MG63 (cell line): ENCODE results near the gene PHF2. TPM values are rescaled to one million over a fixed set of nuclear protein-coding genes. Genes with fewer than 3 reads are reported as not detected.
"Not testable (repeated sequence)": the region's sequence is repeated elsewhere in the genome, so short reads cannot be mapped to it uniquely, and the experiment has no call there.

Experiments used
- DNase-seq: peaks from one replicate; pipeline ENCODE4 v3.0.0-alpha.2; 2020
- H3K27me3 ChIP-seq: fragments of 250-450 bp; sonication (Bioruptor Pico); 2 replicates; pipeline ENCODE4 v1.5.1; 2020; ENCODE audit warnings: mild to moderate bottlenecking, moderate library complexity
- H3K36me3 ChIP-seq: fragments of 250-450 bp; sonication (Bioruptor Pico); 2 replicates; pipeline ENCODE4 v1.5.1; 2020; ENCODE audit warnings: mild to moderate bottlenecking, moderate library complexity
- H3K4me3 ChIP-seq: fragments of 250-450 bp; sonication (Bioruptor Pico); 2 replicates; pipeline ENCODE4 v1.5.1; 2020; ENCODE audit warnings: mild to moderate bottlenecking, moderate library complexity
- H3K9me3 ChIP-seq: fragments of 250-450 bp; sonication (Bioruptor Pico); 2 replicates; pipeline ENCODE4 v1.5.1; 2020; ENCODE audit warnings: mild to moderate bottlenecking, moderate library complexity
- total RNA-seq: library from RNA; depleted of rRNA; stranded (reverse); fragments of >200 nt; shearing (Covaris generic); gene quantifications from 2 replicates; pipeline ENCODE4 v1.2.3, GENCODE V29; 2014; ENCODE audit warnings: low replicate concordance

PHF2 gene
- total RNA-seq, 1 experiment from 2014 or later: 6.6 TPM

DNA sequence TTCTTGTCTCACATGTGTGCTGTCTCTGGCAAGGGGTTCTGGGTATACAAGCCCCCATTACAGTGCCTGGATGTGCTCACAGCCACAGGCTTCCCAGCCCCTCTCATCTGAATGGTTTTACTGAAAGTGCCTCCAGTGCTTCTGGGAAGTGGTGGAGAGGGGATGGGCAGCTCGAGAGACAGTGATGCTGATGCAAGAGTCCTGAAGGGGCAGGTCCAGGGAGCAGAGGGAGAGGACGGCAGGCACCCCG is 93.5 kb downstream of the PHF2 start:
- H3K36me3 ChIP-seq: no peaks in the 10 kb centered on the region
- H3K4me3 ChIP-seq: no peak overlapping the region
- H3K9me3 ChIP-seq: no peaks in the 10 kb centered on the region
- H3K27me3 ChIP-seq: no peaks in the 10 kb centered on the region
- DNase-seq: no peak

DNA sequence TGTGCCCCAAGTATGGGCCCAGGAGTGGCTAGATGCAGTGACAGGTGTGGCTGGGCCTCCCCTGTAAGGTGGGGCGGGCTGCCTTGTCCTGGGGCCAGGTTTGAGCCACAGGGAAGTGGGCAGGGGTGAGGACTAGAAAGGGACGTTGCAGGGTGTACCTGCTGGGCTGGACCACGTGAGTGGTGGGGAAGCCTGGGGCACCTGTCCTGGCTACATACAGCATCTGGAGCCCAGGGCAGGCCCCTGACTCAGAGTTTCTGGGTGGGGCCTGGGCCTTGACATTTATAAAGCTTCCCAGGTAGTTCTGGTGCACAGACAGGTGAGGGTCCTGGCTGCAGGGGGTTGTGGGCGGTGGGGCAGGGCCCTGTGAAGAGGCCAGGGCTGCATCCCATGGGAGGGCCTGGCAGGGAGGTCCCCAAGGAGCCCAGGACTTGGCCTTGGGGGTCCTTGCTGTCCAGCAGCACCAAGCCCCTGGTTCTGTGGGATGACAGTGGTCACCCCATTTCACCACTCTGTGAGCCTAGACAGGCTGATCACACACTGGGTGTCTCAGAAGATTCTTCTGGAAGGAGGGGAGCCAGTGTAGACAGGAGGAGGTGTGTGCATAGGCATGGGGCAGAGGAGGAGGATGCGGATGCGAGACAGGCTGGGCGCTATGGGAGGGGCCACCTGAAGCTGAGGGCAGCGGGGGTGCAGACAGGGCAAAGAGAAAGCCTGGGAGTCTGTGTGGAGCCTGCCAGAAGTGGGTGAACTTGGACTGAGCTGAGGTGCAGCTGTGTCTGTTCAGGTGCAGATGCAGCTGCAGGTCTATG is 94.0 kb downstream of the PHF2 start:
- Histone ChIP-seq H3K4me3 (no peak overlapping the region), H3K9me3 (no peaks in the 10 kb centered on the region), H3K27me3 (no peaks in the 10 kb centered on the region), H3K36me3 (no peaks in the 10 kb centered on the region)
- peak; percentile 65 for DNase-seq

DNA sequence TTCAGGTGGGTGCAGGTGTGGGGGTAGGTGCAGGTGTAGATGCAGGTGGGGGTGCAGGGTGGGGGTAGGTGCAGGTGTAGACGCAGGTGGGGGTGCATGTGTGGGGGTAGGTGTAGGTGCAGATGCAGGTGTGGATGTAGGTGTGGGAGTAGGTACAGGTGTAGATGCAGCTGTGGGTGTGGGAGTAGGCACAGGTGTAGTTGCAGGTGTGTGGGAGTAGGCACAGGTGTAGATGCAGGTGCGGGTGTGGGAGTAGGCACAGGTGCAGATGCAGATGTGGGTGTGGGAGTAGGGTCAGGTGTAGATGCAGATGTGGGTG is 94.6 kb downstream of the PHF2 start:
- Histone ChIP-seq H3K36me3 (no peaks in the 10 kb centered on the region), H3K4me3 (no peak overlapping the region), H3K9me3 (no peaks in the 10 kb centered on the region), H3K27me3 (no peaks in the 10 kb centered on the region)
- no peak for DNase-seq

DNA sequence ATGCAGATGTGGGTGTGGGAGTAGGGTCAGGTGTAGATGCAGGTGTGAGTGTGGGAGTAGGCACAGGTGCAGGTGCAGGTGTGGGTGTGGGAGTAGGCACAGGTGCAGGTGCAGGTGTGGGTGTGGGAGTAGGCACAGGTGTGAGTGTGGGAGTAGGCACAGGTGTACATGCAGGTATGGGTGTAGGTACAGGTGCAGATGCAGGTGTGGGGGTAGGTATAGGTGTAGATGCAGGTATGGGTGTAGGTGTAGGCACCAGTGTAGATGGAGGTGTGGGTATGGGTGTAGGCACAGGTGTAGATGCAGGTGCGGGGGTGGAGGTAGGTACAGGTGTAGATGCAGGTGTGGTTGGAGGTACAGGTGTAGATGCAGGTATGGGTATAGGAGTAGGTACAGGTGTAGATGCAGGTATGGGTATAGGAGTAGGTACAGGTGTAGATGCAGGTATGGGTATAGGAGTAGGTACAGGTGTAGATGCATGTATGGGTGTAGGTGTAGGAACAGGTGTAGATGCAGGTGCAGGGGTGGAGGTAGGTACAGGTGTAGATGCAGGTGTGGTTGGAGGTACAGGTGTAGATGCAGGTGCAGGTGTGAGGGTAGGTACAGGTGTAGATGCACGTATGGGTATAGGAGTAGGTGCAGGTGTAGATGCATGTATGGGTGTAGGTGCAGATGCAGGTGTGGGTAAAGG is 96.1 kb downstream of the PHF2 start:
- not testable (repeated sequence) for H3K9me3 ChIP-seq, DNase-seq, H3K4me3 ChIP-seq, H3K27me3 ChIP-seq, H3K36me3 ChIP-seq

DNA sequence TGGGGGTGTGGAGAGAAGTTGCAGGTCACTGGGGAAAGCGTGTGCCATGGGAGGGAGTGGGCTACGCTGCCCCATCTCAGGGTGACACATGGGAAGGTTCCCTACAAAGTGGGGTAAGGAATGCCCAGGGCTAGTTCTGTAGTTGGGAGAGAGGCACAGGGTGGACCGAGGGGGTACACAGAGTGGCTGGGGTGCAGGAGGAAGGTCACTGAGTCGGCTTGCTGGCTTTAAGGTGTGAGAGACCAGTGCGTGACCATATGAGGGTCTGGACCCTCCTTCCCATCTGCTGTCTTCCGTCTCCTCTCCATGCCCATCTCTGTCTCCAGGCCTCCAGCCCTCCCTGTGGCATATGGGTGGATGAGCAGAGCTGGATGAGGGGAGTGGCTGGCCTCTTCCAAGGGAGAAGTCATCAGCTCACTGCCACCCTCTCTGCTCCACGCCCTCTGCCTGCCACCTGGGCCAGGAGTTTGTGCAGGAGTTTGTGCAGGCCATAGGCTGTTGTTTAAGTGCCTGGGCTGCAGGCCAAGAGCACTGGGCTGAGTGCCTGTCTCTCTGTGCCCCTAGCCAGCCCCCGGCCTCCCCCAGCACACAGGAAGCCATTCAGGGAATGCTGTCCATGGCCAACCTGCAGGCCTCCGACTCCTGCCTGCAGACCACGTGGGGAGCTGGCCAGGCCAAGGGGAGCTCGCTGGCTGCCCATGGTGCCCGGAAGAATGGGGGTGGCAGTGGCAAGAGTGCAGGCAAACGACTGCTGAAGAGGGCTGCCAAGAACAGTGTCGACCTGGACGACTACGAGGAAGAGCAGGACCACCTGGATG is 96.8 kb downstream of the PHF2 start:
- H3K9me3 ChIP-seq: no peaks in the 10 kb centered on the region
- peak; percentile 19 for DNase-seq

DNA sequence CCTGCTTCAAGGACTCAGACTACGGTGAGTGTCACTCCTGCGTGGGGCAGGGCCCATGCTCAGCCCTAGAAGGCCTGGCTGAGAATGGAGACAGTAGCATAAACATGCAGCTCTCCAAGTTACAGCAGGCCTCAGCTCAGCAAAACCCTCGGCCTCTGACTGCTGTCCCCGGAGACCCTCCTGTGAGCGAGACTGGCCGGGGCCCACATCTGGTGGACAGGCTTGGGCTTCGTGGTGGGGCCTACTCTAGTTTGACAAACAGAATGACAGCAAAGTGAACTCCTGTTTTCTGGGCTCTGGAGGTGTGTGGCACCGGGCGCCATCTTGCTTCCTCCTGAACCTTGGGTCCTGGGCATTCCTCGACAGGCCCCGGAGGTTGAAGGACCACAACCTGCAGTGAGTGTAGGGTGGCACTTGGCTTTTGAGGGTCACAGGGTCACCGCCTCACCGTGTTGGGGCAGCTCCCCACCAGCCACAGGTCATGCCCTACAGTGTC is 97.5 kb downstream of the PHF2 start:
- Histone ChIP-seq H3K9me3 (no peaks in the 10 kb centered on the region), H3K27me3 (no peaks in the 10 kb centered on the region), H3K36me3 (no peaks in the 10 kb centered on the region), H3K4me3 (no peak overlapping the region)
- DNase-seq: no peak

More for the DNA sequence above, 96.8 kb downstream of the PHF2 start:
- no peak overlapping the region for H3K4me3 ChIP-seq
- no peaks in the 10 kb centered on the region for H3K36me3 ChIP-seq
- H3K27me3 ChIP-seq: no peaks in the 10 kb centered on the region

DNA sequence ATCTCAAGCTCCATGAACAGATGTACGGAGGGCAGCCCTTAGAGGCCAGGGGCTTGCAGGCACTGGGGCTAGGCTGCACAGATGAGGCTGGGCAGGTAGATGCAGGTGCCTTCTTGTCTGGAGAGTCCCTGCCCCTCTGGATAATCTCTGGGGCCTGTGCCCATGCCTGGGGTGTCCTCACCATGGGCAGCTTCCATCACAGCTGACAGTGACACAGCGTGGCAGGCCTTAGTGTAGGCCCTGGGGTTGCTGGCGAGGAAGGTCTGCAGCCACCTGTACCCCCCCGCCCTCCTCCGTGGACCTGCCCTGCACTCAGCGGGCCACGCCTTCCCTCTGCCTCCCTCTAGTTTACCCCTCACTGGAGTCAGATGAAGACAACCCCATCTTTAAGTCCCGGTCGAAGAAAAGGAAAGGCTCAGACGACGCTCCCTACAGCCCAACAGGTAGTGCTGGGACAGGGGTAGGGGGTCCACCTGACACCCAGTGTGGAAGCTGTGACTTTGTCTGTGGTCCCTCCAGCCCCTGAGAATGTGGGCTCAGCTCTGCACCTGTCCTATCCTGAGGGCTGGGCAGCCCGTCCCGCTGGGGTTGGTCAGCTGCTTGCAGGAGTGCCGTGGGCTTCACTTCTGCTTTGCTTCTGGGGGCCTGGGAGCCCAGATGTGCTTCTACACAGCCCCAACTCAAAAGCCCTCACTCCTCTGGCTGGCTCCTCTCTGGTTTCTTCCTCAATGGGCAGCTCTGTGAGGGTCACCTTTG is 98.4 kb downstream of the PHF2 start:
- no peaks in the 10 kb centered on the region for H3K27me3 ChIP-seq
- H3K4me3 ChIP-seq: no peak overlapping the region
- DNase-seq: no peak
- H3K36me3 ChIP-seq: no peaks in the 10 kb centered on the region
- H3K9me3 ChIP-seq: no peaks in the 10 kb centered on the region

DNA sequence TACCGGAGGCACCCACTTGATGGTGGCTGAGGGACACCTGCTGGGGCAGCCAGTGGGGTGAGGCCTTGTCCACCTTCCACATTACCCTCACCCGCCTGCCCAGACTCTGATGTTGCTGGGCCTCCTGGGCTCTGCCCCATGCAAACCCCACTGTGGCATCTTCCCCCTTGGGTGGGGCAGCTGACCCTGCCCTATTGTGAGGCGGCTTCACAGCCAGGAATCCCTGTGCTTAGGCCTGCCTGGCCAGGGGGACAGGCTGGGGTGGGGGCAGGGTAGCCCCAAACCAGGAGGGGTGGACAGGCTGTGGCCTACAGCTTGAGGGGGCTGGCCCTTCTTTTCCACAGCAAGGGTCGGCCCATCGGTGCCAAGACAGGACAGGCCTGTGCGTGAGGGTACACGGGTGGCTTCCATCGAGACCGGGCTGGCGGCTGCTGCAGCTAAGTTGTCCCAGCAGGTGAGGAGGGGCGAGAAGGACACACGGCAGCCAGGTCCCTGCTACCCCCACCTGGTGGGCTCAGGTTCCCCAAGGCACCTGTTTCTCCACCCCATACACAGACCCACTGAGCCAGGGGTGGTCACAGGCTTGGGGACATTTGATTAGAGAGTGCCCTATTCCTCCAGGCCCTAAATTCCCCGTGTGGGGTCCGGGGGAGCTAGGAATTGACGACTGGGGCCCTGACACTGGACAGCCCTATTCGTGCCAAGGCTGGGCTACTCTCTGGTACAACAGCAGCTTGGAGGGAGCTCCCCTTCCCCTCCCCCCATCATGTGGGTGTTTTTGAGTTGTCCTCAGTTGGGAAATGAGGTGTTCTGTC is 99.2 kb downstream of the PHF2 start:
- no peak overlapping the region for H3K4me3 ChIP-seq
- no peak for DNase-seq
- no peaks in the 10 kb centered on the region for H3K9me3 ChIP-seq

DNA sequence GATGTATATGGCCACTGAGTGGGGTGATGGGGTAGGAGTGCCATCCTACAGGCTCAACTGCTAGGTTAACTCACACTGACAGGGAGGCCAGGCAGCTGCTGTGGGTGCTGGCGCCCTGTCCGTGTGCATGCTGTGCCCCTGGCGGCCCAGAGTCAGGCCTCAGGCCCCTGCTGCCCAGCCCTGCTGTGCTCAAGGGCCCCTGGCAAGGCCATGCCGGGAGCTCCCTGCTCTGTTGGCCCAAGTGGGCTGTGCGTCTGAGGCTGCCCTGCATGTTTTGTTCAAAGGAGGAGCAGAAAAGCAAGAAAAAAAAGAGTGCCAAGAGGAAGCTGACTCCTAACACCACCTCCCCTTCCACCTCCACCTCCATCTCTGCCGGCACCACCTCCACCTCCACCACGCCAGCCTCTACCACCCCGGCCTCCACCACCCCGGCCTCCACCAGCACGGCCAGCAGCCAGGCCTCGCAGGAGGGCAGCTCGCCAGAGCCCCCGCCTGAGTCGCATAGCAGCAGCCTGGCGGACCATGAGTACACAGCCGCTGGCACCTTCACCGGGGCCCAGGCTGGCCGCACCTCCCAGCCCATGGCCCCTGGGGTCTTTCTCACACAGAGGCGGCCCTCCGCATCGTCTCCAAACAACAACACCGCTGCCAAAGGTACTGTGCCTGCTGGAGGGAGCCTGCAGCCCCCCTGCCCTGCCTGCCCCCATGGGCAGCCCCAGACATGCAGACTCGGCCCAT is 100.1 kb downstream of the PHF2 start:
- DNase-seq: no peak
- Histone ChIP-seq H3K4me3 (no peak overlapping the region), H3K36me3 (no peaks in the 10 kb centered on the region), H3K9me3 (no peaks in the 10 kb centered on the region), H3K27me3 (no peaks in the 10 kb centered on the region)

More for the DNA sequence above, 99.2 kb downstream of the PHF2 start:
- Histone ChIP-seq H3K27me3 (no peaks in the 10 kb centered on the region), H3K36me3 (no peaks in the 10 kb centered on the region)

DNA sequence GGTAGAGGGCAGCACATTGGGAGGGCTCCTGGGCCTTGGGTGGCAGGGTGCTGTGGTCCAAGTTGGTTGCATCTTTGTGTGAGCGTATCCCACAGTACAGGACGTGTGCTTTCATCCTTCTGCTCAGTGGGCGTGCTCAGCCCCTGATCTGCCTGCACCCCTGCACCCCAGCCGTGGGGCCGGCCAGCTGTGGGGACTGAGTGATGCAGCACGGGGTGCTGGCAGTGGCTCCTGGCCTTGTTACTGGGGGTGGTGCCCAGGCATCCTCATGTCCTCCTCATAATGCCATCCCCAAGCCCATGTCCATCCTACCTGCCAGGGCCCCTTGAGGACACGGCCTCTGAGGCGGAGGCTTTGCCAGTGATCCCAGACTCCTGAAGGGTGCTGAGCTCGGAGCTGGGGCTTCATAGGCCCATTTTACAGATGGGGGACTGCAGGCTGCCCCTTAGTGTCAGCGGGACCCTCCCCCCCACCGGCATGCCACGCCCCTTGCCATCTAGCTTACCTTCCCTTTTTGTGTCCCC is 100.7 kb downstream of the PHF2 start:
- Histone ChIP-seq H3K9me3 (no peaks in the 10 kb centered on the region), H3K36me3 (no peaks in the 10 kb centered on the region), H3K27me3 (no peaks in the 10 kb centered on the region), H3K4me3 (no peak overlapping the region)
- no peak for DNase-seq

DNA sequence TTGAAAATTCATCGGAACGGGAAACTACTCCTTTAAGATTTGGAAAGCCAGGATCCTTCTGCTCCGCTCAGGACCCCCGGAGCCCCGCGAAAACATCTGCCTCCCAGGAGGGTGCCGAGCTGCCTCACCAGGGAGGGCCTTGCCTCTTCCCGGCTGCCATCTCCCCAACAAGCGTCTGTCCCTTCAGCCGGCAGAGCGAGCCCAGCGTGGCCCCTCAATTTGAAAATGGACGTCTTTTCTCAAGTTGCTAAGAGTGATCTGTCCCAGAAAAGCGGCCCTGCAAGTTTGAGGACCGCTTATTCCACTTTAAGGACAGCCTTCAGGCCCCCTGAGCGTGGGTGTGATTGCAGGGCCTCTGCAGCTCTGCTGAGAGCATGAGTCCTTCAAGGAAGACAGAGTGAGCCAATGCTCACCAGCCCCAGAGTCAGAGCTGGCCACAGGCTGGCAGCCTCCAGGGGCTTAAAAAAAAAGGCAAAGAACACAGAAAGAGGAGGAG is 101.3 kb downstream of the PHF2 start:
- no peaks in the 10 kb centered on the region for H3K36me3 ChIP-seq
- no peak for DNase-seq
- H3K27me3 ChIP-seq: no peaks in the 10 kb centered on the region
- no peak overlapping the region for H3K4me3 ChIP-seq
- no peaks in the 10 kb centered on the region for H3K9me3 ChIP-seq

DNA sequence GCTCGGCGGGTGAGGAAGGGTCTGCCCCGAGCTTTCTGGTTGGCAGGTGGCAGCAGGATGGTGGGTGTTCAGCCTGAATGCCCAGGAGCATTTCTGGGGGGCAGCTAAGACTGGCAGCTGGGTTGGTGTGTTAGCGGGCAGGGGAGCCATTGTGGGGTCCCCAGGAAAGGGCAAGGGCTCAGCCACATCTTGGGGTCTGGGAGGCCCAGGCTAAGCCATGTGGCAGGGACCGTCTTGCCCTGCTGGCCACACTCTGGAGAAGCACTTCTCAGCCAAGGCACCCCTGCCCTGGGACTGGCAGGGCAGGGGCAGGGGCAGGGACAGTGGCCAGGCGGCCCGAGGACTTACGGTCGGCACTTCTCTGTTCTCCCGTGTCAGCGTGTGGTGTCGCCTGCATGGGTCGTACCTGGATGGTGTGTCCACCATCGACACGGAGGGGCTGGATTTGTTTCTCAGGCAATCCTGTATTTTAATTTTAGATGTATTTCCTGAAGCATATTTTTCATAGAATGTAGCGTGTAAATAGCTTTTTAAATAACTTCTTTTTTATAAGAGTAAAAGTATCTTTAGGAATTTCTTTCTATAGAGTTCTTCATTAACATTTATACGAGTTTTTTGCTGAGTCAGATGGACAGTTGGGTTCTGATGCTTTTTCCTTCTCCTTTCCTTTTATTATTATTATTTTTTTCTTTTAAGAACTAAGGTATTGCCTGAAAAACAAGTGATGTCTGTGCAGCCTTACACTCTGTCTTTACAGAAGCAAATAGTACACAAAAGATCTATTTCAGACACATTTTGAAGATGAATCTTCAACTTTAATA is 102.0 kb downstream of the PHF2 start:
- Histone ChIP-seq H3K27me3 (no peaks in the 10 kb centered on the region), H3K9me3 (no peaks in the 10 kb centered on the region), H3K36me3 (no peaks in the 10 kb centered on the region), H3K4me3 (no peak overlapping the region)
- no peak for DNase-seq

DNA sequence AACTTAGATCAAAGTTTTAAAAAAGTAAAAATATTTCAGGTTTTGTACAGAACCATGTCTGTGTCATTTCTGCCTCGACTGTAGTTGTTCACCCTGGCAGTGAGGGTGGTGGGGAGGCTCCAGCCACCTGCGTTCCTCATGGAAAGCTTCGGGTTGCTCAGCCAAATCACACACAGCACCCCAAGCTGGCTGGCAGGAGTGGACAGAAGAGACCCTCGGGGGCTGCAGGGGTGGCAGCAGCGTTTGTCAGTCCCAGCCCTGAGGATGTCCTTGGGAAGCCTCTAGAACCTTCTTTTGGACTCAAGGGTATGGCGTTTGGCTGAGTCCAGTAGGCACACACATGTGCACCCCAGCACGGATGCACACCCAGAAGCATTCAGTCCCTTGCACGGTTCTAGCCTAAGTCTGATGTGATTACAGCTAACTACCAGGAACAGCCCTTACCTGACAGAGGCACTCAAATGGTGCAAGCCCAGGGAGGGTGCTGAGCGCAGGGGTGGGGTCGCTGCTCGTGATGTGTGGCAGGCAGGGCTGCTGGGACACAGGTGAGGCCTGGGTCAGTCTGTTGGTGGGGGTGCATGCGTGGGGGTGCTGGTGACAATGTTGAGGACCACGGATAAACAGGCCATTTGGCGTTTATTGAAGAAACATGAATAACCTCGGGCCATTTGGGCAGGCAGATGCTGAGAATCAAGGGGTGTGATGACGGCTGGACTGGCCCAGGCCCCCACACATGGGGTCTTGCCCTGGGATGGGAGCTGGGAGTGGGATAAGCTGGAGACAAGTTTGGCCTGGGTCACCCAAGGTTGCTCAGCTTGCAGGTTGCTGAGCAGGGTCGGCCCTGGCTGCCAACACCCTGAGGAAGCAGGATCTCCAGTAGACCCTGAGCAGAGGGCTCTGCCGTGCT is 103.4 kb downstream of the PHF2 start:
- Histone ChIP-seq H3K9me3 (no peaks in the 10 kb centered on the region), H3K27me3 (no peaks in the 10 kb centered on the region), H3K36me3 (no peaks in the 10 kb centered on the region), H3K4me3 (no peak overlapping the region)
- no peak for DNase-seq
